ENCODE results near the gene APPBP2. TPM values are rescaled to one million over a fixed set of nuclear protein-coding genes. Genes with fewer than 3 reads are reported as not detected.
"Not testable (repeated sequence)": the region's sequence is repeated elsewhere in the genome, so short reads cannot be mapped to it uniquely, and the experiment has no call there.

APPBP2 gene
- total RNA-seq, 2 donors from 2014 or later: 21.5 to 33.1 TPM

- ATAC-seq (ENCODE audit: insufficient number of reproducible peaks, low FRiP score, low read depth) (no peak), DNase-seq (ENCODE audit: low spot score) (no peak)
- Histone ChIP-seq H3K27me3 (replicated peaks; ENCODE audit: insufficient read depth) (no peaks in the 10 kb centered on the region), H3K4me3 (peak overlapping the region; percentile 90), H3K9me3 (no peaks in the 10 kb centered on the region), H3K4me1 (ENCODE audit: control insufficient read depth in 1 of 2, low read depth in 2 of 2) (peaks cover 28 to 42% of the 10 kb centered on the region in 2 donors), H3K36me3 (no peaks in the 10 kb centered on the region), H3K27ac (peak overlapping the region; percentile 98 to 99)
- no peak for TF ChIP-seq CTCF (IDR thresholded peaks at IDR 0.05)
Measured at GRCh38 chr17:60524463-60525327, 1.3 kb downstream of the APPBP2 start.

DNA sequence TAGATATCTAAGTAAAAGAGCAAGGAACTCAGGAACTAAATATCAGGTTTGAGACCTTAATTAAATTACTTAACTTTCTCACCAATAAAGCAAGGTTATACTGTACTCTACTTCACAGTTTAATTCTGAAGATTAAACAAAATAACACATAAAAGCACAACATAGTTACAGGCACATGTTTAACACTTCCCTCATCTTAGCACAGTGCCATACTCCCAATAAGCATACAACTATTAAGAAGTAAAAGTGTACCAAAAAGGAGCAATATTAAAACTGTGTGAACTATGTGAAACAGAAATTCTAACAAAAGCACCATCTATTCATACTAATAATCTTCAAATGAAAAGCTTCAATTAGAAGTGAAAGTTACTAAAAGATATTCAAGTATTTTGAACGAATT lies 2.2 kb downstream of the APPBP2 start:
- peak overlapping the region; percentile 90 for H3K4me3 ChIP-seq
- peaks cover 4% of the 10 kb centered on the region for H3K36me3 ChIP-seq
- TF ChIP-seq CTCF (IDR thresholded peaks at IDR 0.05): no peak
- ATAC-seq (ENCODE audit: insufficient number of reproducible peaks, low FRiP score, low read depth): no peak
- no peaks in the 10 kb centered on the region for H3K9me3 ChIP-seq
- H3K27me3 ChIP-seq (replicated peaks; ENCODE audit: insufficient read depth): no peaks in the 10 kb centered on the region
- H3K4me1 ChIP-seq (ENCODE audit: control insufficient read depth in 1 of 2, low read depth in 2 of 2): peaks cover 28 to 42% of the 10 kb centered on the region in 2 donors
- no peak overlapping the region for H3K27ac ChIP-seq
- DNase-seq (ENCODE audit: low spot score): no peak

DNA sequence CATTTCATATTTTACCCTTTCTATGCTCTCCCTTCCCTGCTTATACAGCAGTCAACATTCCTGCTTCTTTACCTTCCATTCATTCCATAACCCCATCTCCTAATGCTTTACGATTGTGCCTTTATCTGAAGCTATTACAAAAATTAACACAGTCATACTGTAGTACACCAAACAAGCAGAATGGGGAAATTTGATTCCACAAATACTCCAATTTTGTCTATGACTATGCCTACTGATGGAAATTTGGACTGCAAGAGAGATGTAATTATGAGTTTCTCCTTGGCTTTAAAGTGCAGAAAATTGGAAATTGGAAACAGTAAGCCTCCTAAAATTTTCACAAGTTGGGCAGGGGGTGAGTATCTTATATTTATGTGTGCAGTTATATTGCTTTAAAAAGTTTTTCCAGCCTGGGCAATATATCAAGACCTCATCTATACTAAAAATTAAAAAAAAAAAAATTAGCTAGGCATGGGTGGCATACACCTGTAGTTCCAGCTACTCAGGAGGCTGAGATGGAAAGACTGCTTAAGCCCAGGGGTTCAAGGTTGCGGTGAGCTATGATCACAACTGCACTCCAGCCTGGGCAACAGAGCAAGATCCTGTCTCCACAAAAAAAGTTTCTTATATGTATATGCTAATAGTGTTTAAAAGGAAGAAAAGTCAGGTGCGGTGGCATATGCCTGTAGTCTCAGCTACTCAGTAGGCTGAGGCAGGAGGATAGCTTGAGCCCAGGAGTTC lies 3.0 kb downstream of the APPBP2 start:
- ATAC-seq (ENCODE audit: insufficient number of reproducible peaks, low FRiP score, low read depth) (no peak), DNase-seq (ENCODE audit: low spot score) (no peak)
- Histone ChIP-seq H3K4me3 (peak overlapping the region; percentile 24), H3K27ac (no peak overlapping the region), H3K4me1 (ENCODE audit: control insufficient read depth in 1 of 2, low read depth in 2 of 2) (peaks cover 28 to 42% of the 10 kb centered on the region in 2 donors), H3K36me3 (peaks cover 7% of the 10 kb centered on the region), H3K27me3 (replicated peaks; ENCODE audit: insufficient read depth) (no peaks in the 10 kb centered on the region), H3K9me3 (no peaks in the 10 kb centered on the region)
- no peak for TF ChIP-seq CTCF (IDR thresholded peaks at IDR 0.05)

DNA sequence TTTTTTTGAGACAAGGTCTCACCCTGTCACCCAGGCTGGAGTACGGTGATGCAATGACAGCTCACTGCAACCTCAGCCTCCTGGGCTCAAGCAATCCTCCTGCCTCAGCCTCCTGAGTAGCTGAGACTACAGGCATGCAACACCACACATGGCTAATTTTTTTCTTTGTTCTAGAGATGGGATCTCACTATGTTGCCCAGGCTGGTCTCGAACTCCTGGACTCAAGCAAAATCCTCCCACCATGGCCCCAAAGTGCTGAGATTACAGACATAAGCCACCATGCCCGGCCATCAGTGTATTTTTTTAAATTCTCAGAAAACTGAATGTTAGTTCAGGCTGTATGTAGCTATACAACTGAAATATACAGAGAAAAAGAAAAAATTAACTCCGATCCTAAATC lies 6.2 kb downstream of the APPBP2 start:
- H3K27me3 ChIP-seq (replicated peaks; ENCODE audit: insufficient read depth): no peaks in the 10 kb centered on the region
- no peak overlapping the region for H3K4me3 ChIP-seq
- peaks cover 9% of the 10 kb centered on the region for H3K36me3 ChIP-seq
- DNase-seq (ENCODE audit: low spot score) (no peak), ATAC-seq (ENCODE audit: insufficient number of reproducible peaks, low FRiP score, low read depth) (no peak)
- TF ChIP-seq CTCF (IDR thresholded peaks at IDR 0.05): no peak
- H3K9me3 ChIP-seq: no peaks in the 10 kb centered on the region
- H3K27ac ChIP-seq: no peak overlapping the region
- peaks cover 28 to 37% of the 10 kb centered on the region in 2 donors for H3K4me1 ChIP-seq (ENCODE audit: control insufficient read depth in 1 of 2, low read depth in 2 of 2)

- H3K27ac ChIP-seq; DNase-seq (ENCODE audit: low spot score); H3K36me3 ChIP-seq; H3K9me3 ChIP-seq; ATAC-seq (ENCODE audit: insufficient number of reproducible peaks, low FRiP score, low read depth); H3K4me3 ChIP-seq; H3K4me1 ChIP-seq (ENCODE audit: control insufficient read depth in 1 of 2, low read depth in 2 of 2); H3K27me3 ChIP-seq (replicated peaks; ENCODE audit: insufficient read depth): not testable (repeated sequence)
Measured at GRCh38 chr17:60515683-60516082, 10.4 kb downstream of the APPBP2 start.

GRCh38 chr17:60515199-60515598 lies 10.8 kb downstream of the APPBP2 start:
- not testable (repeated sequence) for H3K4me3 ChIP-seq; H3K4me1 ChIP-seq (ENCODE audit: control insufficient read depth in 1 of 2, low read depth in 2 of 2); H3K27me3 ChIP-seq (replicated peaks; ENCODE audit: insufficient read depth); ATAC-seq (ENCODE audit: insufficient number of reproducible peaks, low FRiP score, low read depth); H3K9me3 ChIP-seq; DNase-seq (ENCODE audit: low spot score); H3K27ac ChIP-seq; H3K36me3 ChIP-seq

Measured in thoracic aorta (tissue), 2 donors.